Activated CD8-positive, alpha-beta memory T cell treated with anti-CD3 and anti-CD28 coated beads, Interleukin-2, amount 50 U/mL, for 1 hour (primary cell): ENCODE data around the gene SMIM11.
"Not testable (repeated sequence)": the region's sequence is repeated elsewhere in the genome, so short reads cannot be mapped to it uniquely, and the experiment has no call there.

Experiments used
- DNase-seq: peaks from one replicate; pipeline ENCODE4 v3.0.0-alpha.2; 2020; ENCODE audit errors: extremely low read depth

SMIM11 gene

GRCh38 chr21:34417448-34418077, 42.3 kb downstream of the SMIM11 start:
- DNase-seq: not testable (repeated sequence)

GRCh38 chr21:34423805-34424204, 48.5 kb downstream of the SMIM11 start, which contains the start of gene SMIM34:
TSS of gene SMIM34 (minus strand) at chr21:34423951. CDS start at chr21:34423839, 112 bp downstream.
- DNase-seq: not testable (repeated sequence)

GRCh38 chr21:34427339-34427738, 52.0 kb downstream of the SMIM11 start:
- DNase-seq: not testable (repeated sequence)

- DNase-seq: not testable (repeated sequence)
Observed at GRCh38 chr21:34428441-34428840, 53.1 kb downstream of the SMIM11 start.

- DNase-seq: not testable (repeated sequence)
Observed at GRCh38 chr21:34429710-34430109, 54.4 kb downstream of the SMIM11 start.
